Adrenal gland (tissue), 12 donors: ENCODE data around the gene AFTPH. TPM values are rescaled to one million over a fixed set of nuclear protein-coding genes. Genes with fewer than 3 reads are reported as not detected.

Source experiments
- DNase-seq, 7 donors: peaks; one replicate each; pipeline ENCODE4 v3.0.0-alpha.2; 2019 to 2020
- H3K27ac ChIP-seq, 5 donors: fragments of 200-600 bp; sonication (generic) in 4 of 5; 1 replicate in 3 of 5; 2 replicates in 2 of 5; pipeline versions ENCODE4 v1.5.1 to v1.8.0; 2016 to 2020; ENCODE audit warnings: mild to moderate bottlenecking in 1 of 5
- H3K27me3 ChIP-seq: fragments of 200-600 bp; 2 replicates; pipeline ENCODE4 v1.8.0; 2021
- H3K36me3 ChIP-seq, 2 donors: fragments of 200-600 bp; replicated peaks in 1 of 2; 1 replicate in 1 of 2; 2 replicates in 1 of 2; pipeline versions ENCODE4 v1.5.1 to v1.8.0; 2018 to 2022
- H3K4me1 ChIP-seq, 2 donors: fragments of 200-600 bp; replicated peaks in 1 of 2; 1 replicate in 1 of 2; 2 replicates in 1 of 2; pipeline versions ENCODE4 v1.5.1 to v1.8.0; 2018 to 2021
- H3K4me3 ChIP-seq, 4 donors: fragments of 200-600 bp; sonication (generic) in 3 of 4; one replicate each; pipeline ENCODE4 v1.5.1; 2016 to 2018
- H3K9me3 ChIP-seq, 3 donors: fragments of 200-600 bp; sonication (generic) in 1 of 3; replicated peaks in 1 of 3; 1 replicate in 2 of 3; 2 replicates in 1 of 3; pipeline versions ENCODE4 v1.5.1 to v1.8.0; 2016 to 2021
- CTCF ChIP-seq, 6 experiments: fragments of 450-650 bp in 4 of 6; fragments of 200-600 bp in 2 of 6; sonication (generic) in 1 of 6; IDR thresholded peaks; 1 replicate in 5 of 6; 2 replicates in 1 of 6; pipeline versions ENCODE4 v1.5.1 to v1.8.0; 2016 to 2021; ENCODE audit warnings: antibody characterized with exemption in 6 of 6, mild to moderate bottlenecking in 2 of 6, moderate library complexity in 1 of 6
- POLR2A ChIP-seq, 2 donors: fragments of 450-650 bp; IDR thresholded peaks; one replicate each; pipeline ENCODE4 v1.6.1; 2017; ENCODE audit warnings: antibody characterized with exemption in 2 of 2, mild to moderate bottlenecking in 2 of 2, moderate library complexity in 1 of 2
- WGBS, 4 donors: extraction: QIAGEN DNeasy Blood & Tissue Kit in 2 of 4; methylation state at CpG; one replicate each; pipeline versions ENCODE4 v1.1.5 to v1.1.7; 2013 to 2017; 5-methylcytosine and 5-hydroxymethylcytosine counted together
- intact Hi-C, 2 donors: fragments of 100-400 bp; cut with DNase I; formaldehyde crosslinking; loops; one replicate each; pipeline versions ENCODE4 v1.14.1 to v1.15.0; 2022 to 2023
- polyA plus RNA-seq, 3 donors: library from polyadenylated mRNA; stranded (reverse); fragments of 200-250 nt in 2 of 3; fragments of 350-450 nt in 1 of 3; fragmentation: Illumina TruSeq in 1 of 3; extraction: RNeasy Lipid Tissue Mini Kit (QIAGEN cat#74804) in 1 of 3; gene quantifications; one replicate each; pipeline ENCODE4 v1.2.3, GENCODE V29; 2013 to 2014
- total RNA-seq, 9 donors: library from RNA; depleted of rRNA in 4 of 9; stranded (reverse); fragments of >200 nt in 4 of 9; fragments of 120-200 nt in 1 of 9; fragmentation: NEBNext Ultra II Directional in 1 of 9; extraction: Animal tissue kit (Norgen Biotek cat#: 25700) in 1 of 9; gene quantifications; one replicate each; pipeline versions ENCODE4 v1.1.0 to v1.2.4, GENCODE V29; 2013 to 2023
- donor health status: healthy with polysubstance abuse.
- donor health status: Bipolar disorder and iron deficiency.
- donor health status: DM: yes; HTN: yes; CAD: no.
- donor health status: DM: no; HTN: no; CAD: no.
- donor health status: DM: no; HTN: no; CAD: no.
- donor health status: DM: yes; HTN: yes; CAD: no.

Gene AFTPH
- total and polyA plus RNA-seq, 12 donors: 25.7 to 58.5 (median 36.1) TPM

- H3K27me3 ChIP-seq: no peaks in the 10 kb centered on the region
- no peak for DNase-seq
- no peak for TF ChIP-seq POLR2A (IDR thresholded peaks at IDR 0.05)
- no peak for TF ChIP-seq CTCF (IDR thresholded peaks at IDR 0.05)
- no peaks in the 10 kb centered on the region for H3K36me3 ChIP-seq
- H3K27ac ChIP-seq: no peak overlapping the region
- H3K4me1 ChIP-seq: peaks cover 6 to 23% of the 10 kb centered on the region in 2 donors
- H3K9me3 ChIP-seq: no peaks in the 10 kb centered on the region
- H3K4me3 ChIP-seq: no peak overlapping the region
- intact Hi-C loops: no loop called here
- WGBS, 4 donors: 90 to 94% (median 91%) methylated on average over 2 of the region's 2 CpGs
These were observed 17.4 kb downstream of the AFTPH start for GRCh38 chr2:64541547-64541946.

GRCh38 chr2:64542071-64543007 is 18.2 kb downstream of the AFTPH start:
- WGBS, 4 donors: 74 to 86% (median 79%) methylated on average over 5 of the region's 5 CpGs
- Histone ChIP-seq H3K4me3 (no peak overlapping the region), H3K9me3 (no peaks in the 10 kb centered on the region), H3K36me3 (no peaks in the 10 kb centered on the region), H3K27ac (no peak overlapping the region), H3K27me3 (no peaks in the 10 kb centered on the region), H3K4me1 (peaks cover 6 to 23% of the 10 kb centered on the region in 2 donors)
- no peak for TF ChIP-seq CTCF (IDR thresholded peaks at IDR 0.05)
- no peak for TF ChIP-seq POLR2A (IDR thresholded peaks at IDR 0.05)
- DNase-seq: no peak
- intact Hi-C loops: no loop called here

GRCh38 chr2:64543008-64543697 is 19.0 kb downstream of the AFTPH start:
- no peak for DNase-seq
- Histone ChIP-seq H3K27ac (no peak overlapping the region), H3K9me3 (no peaks in the 10 kb centered on the region), H3K36me3 (no peaks in the 10 kb centered on the region), H3K4me1 (peaks cover 6 to 23% of the 10 kb centered on the region in 2 donors), H3K4me3 (no peak overlapping the region), H3K27me3 (no peaks in the 10 kb centered on the region)
- TF ChIP-seq CTCF (IDR thresholded peaks at IDR 0.05) (no peak), POLR2A (IDR thresholded peaks at IDR 0.05) (no peak)
- intact Hi-C loops: no loop called here

GRCh38 chr2:64548761-64549160 is 24.6 kb downstream of the AFTPH start:
- 70 to 77% (median 73%) methylated on average over 3 of the region's 3 CpGs for WGBS, 4 donors
- TF ChIP-seq POLR2A (IDR thresholded peaks at IDR 0.05) (no peak), CTCF (IDR thresholded peaks at IDR 0.05) (no peak)
- no peak overlapping the region for H3K27ac ChIP-seq
- no peaks in the 10 kb centered on the region for H3K36me3 ChIP-seq
- intact Hi-C loops: no loop called here
- no peak overlapping the region for H3K4me3 ChIP-seq
- H3K27me3 ChIP-seq: no peaks in the 10 kb centered on the region
- no peak for DNase-seq
- H3K4me1 ChIP-seq: peaks cover 6 to 17% of the 10 kb centered on the region in 2 donors
- no peaks in the 10 kb centered on the region for H3K9me3 ChIP-seq
